SK-N-MC (cell line): ENCODE data around the gene RHOXF2.
"Not testable (repeated sequence)": the region's sequence is repeated elsewhere in the genome, so short reads cannot be mapped to it uniquely, and the experiment has no call there.

Experiments used
- EZH2 ChIP-seq: fragments of 200-600 bp; sonication (generic); IDR thresholded peaks from one replicate; pipeline ENCODE4 v1.6.1; 2017; ENCODE audit warnings: antibody characterized with exemption
- FOXP2 ChIP-seq: optimal IDR thresholded peaks from 2 replicates; pipeline ENCODE3; 2011; ENCODE audit warnings: mild to moderate bottlenecking, moderate library complexity; ENCODE audit not compliant: insufficient read depth; ENCODE audit errors: extremely low read length, control extremely low read depth
- POLR2AphosphoS5 ChIP-seq: IDR thresholded peaks from 2 replicates; pipeline ENCODE4 v1.6.1; 2012; ENCODE audit warnings: mild to moderate bottlenecking, low read depth, low read length, borderline replicate concordance

GRCh38 chrX:120195786-120196185, 37.4 kb downstream of the RHOXF2 start:
- not testable (repeated sequence) for TF ChIP-seq EZH2, POLR2AphosphoS5, FOXP2
